ENCODE measurements around the gene MAN1B1.

DNA sequence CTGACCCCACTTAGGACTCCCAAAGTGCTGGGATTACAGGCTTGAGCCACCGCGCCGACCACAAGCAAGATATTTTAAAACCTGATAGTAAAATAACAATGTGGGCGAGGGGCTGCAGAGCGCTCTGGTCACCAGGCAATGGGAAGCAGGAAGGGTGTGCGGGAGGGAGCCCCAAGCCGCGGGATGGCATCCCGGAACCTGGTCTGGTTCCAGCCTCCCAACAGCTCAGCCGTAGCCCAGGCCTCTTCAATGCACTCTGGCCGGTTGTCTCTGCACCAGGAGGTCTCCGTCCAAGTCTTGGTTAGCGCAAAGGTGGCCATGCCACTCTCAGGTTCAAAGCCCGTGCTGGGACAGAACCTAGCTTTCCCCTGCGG is 10.2 kb upstream of the MAN1B1 start:
- TF ChIP-seq EP300 (IDR thresholded peaks at IDR 0.05; ENCODE audit: borderline replicate concordance in 1 of 2, low read depth in 2 of 2, low read length in 2 of 2): no peak
- TF ChIP-seq JUND (IDR thresholded peaks at IDR 0.05; ENCODE audit: low read length): no peak
- no peak for TF ChIP-seq TBP (IDR thresholded peaks at IDR 0.05; ENCODE audit: low read depth, low read length)
- TF ChIP-seq, protein P1, sequence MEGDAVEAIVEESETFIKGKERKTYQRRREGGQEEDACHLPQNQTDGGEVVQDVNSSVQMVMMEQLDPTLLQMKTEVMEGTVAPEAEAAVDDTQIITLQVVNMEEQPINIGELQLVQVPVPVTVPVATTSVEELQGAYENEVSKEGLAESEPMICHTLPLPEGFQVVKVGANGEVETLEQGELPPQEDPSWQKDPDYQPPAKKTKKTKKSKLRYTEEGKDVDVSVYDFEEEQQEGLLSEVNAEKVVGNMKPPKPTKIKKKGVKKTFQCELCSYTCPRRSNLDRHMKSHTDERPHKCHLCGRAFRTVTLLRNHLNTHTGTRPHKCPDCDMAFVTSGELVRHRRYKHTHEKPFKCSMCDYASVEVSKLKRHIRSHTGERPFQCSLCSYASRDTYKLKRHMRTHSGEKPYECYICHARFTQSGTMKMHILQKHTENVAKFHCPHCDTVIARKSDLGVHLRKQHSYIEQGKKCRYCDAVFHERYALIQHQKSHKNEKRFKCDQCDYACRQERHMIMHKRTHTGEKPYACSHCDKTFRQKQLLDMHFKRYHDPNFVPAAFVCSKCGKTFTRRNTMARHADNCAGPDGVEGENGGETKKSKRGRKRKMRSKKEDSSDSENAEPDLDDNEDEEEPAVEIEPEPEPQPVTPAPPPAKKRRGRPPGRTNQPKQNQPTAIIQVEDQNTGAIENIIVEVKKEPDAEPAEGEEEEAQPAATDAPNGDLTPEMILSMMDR (IDR thresholded peaks at IDR 0.05; ENCODE audit: control extremely low read depth in 1 of 3, insufficient read depth in 1 of 3, low read depth in 1 of 3, low read length in 3 of 3): no peak
- no peak for TF ChIP-seq POLR2A (IDR thresholded peaks at IDR 0.05; ENCODE audit: control extremely low read depth in 1 of 2, low read depth in 2 of 2, low read length in 2 of 2)
